ENCODE measurements around the gene ERICH6B.

GRCh38 chr13:45540864-45541263 is 74.7 kb downstream of the ERICH6B start:
- TF ChIP-seq POLR2A (IDR thresholded peaks at IDR 0.05), result no peak
- no peak for TF ChIP-seq CTCF (IDR thresholded peaks at IDR 0.05)
